ENCODE results near the gene HOPX.
"Not testable (repeated sequence)": the region's sequence is repeated elsewhere in the genome, so short reads cannot be mapped to it uniquely, and the experiment has no call there.

The HOPX gene, protein sequence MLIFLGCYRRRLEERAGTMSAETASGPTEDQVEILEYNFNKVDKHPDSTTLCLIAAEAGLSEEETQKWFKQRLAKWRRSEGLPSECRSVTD

DNA sequence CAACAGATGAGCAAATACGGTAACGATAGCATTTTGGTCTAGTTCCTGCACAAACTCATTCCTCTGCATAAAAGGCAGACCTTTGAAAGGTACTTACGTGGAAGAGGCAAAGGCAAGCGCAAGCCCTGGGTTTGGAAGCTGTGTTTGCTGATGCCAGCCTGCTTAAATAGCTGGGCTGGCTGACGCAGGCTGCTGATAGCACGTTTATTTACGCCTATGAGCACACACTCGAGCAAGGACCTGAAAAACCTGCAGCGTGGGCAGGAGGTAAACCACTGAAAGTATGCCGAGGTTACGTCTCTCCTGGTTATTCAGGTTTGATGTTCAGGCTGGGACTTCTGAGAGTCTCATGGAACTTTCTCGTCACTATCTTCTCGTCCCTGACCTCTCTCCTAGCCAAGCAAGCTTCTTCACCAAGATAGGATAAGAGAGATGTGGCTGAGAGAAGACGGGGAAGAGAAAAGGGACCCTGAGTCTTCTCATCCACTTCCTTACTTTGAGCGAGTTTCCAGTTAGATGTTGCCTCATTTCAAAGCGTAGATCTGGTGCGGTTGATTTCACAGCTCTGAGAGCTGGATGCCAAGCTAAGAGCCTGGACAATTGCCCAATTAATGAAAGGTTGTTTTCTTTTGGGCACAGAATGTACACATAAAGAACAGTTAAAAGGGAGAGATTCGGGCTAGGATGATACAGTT lies at the start of gene HOPX:
HOPX (minus strand) TSS at position 139 of the 695 bp plus-strand sequence. CDS start 23,480 bp downstream, outside the sequence.
- DNase-seq: peak; percentile 66

DNA sequence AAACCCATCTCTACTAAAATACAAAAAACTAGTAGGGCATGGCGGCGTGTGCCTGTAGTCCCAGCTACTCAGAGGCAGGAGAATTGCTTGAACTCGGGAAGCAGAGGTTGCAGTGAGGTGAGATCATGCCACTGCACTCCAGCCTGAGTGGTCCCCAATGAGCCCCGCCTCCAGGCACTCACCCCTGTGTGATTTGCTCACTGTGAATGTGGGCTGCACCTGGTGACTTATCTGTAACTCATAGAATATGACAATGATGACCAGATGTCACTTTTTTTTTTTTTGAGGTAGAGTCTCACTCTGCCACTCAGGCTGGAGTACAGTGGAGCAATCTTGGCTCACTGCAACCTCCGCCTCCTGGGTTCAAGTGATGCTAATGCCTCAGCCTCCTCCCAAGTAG lies 49.0 kb upstream of the HOPX start:
- no peak for DNase-seq

DNA sequence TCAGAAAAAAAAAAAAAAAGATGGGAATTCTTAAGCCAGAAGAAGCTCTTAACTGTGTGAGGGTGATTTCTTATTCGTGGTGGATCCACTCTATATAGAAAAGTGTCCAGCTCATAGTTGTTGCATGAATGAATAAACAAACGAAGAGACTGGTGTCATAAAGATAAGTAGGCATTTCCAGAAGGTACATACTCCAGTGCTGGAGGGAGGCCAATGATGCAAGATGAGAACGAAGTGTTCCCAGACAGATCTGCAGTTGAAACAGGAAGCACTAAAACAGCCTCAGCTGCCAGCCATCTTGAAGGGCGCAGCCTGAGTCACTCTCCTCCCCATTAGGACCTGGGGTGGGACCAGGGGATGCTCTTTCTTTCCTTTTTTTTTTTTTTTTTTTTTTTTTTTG lies 47.4 kb upstream of the HOPX start:
- peak; percentile 94 for DNase-seq

DNA sequence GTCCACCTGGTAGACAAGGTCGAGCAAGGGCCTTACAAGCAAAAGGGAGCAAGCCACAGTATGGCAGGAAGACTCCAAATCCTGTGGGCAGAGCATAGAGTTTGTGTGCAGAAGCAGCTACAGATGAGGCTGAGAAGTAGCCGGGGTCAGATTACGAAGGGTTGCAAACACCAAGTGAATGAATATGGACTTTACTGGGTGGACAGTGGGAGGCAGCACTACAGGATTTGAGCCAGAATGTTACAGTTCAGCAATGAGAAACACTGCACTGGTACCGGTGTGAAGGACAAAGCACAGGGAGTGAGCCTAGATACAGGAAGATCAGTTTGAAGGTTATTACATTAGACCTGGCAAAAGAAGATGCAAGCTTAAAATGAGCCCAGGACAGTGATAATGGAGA lies 46.1 kb upstream of the HOPX start:
- DNase-seq: no peak

DNA sequence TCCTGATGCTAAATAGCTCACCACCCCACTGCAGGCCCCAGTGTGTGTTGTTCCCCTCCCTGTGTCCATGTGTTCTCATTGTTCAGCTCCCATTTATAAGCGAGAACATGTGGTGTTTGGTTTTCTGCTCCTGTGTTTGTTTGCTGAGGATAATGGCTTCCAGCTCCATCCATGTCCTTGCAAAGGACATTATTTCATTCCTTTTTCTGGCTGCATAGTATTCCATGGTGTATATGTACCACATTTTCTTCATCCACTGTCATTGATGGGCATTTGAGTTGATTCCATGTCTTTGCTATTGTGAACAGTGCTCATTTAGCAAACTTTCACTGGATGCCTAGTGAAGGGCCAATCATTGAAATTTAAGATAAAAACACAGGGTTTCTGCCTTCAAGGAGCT lies 45.5 kb upstream of the HOPX start:
- not testable (repeated sequence) for DNase-seq

DNA sequence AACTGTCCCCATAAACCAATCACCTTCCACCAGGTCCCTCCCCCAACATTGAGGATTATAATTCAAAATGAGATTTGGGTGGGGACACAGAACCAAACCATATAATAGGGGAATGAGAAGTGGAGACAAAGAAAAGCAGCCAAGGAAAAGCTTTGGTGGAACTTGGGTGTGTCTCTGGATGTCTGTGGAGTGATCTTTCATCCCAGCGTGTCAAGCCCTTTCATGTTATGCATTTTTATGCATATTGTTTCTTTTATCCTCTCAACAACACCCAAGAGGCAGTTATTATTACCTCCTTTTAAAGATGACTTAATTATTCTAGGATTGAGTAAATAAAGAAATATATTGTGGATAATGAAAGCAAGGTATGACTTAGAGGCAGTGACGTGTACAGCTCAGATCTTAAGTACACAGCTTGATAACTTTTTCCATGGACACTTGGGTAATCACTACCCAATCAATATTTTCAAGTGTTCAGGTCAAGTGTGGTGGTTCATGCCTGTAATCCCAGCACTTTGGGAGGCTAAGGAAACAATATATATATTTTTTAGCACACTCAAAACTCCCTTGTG lies 42.6 kb upstream of the HOPX start:
- DNase-seq: no peak

DNA sequence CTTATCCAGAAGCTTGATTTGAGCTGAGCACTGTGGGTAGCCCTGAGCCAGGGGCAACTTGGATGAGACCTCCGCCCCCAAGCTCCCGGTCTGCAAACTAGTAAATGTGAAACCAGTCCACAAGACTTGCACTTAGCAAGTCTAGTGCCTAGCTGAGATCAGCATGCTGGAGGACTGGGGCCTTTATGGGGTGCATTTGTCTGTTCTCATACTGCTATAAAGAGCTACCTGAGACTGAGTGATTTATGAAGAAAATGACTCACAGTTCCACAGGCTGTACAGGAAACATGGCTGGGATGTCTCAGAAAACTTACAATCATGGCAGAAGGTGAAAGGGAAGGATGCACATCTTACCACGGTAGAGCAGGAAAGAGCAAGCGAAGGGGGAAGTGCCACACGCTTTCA lies 42.1 kb upstream of the HOPX start:
- no peak for DNase-seq

DNA sequence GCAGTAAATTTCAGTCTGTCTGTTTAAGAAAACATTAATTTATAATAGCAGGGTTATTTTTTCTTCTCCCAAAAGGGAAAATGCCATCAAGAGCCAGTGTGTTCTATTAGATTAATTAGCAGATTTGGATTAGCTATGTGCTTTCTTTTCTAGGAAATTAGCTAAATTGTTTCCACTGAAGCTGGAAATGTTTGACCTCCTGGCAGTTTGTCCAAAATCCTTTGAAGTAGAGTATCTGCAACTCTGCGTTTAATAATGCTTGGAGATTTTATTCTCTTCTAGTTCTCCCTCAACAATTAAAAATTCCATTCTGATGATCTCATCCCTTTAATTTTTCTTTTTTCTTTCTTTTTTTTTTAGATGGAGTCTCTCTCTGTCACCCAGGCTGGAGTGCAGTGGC lies 27.1 kb upstream of the HOPX start:
- DNase-seq: no peak

DNA sequence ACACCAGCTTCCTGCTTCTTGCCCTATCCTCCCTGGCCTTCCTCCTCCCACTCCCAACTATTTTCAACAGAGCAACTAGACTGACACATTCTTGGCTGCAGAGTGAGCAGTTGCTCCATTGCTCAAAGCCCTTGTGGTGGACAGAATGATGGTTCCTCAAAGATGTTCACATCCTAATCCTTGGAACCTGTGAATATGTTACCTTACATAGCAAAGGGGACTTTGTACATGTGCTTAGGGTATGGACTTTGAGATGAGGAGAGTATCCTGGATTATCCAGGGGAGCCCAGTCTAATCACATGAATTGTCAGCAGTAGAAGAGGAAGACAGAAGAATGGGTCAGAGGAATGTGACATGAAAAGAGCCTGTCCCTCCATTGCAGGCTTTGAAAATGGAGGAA lies 24.9 kb upstream of the HOPX start:
- DNase-seq: no peak

DNA sequence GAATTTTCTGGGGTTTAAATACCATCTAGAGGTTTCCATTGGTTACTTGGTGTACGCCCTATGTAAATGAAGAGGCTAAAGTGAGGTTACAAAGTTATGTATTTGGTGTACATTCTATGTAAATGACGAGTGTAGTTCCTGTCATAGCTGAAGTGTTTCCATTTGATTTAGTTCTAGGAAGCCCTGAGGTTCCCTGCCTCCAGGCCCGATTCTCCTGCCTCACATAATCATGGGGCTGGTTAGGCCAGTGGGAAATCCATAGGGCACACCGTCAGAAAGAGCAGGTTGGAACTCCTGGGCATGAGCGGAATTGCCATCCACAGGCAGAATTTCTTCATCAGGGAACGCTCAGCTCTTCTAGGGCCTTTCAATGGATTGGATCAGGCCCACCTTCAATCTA lies 24.2 kb upstream of the HOPX start:
- no peak for DNase-seq

DNA sequence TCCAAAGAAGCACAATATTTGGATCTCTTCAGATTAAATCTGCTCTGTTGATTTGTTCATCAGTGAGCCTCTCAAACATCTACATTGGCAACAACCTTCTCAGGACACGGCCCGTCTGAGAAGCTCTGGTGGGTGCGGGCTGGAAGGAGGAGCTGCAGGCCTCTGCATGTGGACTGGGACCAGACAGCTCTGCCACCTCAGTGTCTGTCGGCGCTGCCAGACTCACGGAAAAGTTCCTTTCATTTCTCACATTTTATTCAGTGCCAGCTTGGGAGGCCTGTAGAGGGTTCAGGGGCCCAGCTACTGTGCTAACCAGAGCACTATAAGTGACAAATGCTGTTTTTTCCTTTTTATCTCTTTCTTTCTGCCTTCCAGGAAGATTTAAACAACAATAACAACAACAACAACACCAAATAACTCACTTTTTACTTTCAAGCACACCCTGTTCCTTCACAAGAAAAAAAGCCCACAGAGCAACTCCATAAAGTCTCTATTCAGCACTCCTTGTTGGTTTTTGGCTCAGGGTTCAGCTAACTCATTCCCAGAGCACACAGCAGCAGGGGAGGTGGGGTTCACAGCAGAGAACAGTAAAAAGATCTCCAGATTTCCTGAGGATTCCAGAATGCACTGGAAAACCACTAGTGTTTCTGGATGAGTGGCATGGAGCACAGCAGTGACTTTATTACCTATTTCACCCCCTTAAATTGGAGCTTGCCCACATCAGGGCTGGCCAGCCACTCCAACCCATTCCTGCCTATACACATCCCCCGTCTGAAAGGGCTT lies 23.2 kb upstream of the HOPX start:
- no peak for DNase-seq

DNA sequence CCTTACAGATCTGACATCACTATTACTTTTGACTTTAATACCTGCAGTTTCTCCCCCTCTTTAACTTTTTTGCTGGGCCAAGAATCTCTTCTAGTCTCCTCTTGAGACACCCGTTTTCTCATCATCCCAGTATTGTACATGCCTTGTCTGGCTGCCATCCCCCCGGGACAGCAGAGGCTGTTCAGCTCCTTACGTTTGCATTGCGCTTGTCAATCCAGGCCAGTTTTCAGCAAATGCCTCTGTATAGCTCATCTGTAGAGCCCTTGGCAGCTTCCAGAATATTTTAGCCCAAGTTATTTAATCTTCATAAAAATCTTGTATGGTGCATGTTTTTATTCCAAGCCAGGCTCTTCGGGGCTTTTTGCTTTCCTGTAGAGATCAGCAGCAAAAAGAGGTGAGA lies 22.3 kb upstream of the HOPX start:
- no peak for DNase-seq

DNA sequence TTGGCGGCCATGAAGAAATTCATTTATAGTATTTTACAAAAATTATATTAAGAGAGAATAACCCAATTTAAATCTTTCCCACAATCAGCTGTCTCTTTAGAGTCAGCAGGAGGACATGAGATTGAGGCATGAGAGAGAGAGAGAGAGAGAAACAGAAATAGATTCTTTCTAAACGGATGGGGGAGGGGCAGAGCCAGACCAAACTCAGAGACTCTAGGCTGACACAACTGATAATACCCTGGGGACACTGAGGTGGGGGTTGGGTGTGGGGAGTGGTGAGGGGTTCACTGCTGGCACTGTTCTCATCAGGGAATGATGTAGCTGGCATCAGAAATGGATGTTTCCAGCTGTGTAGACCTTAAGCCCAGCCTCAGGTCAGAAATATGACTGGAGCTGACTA lies 20.5 kb upstream of the HOPX start:
- DNase-seq: no peak

DNA sequence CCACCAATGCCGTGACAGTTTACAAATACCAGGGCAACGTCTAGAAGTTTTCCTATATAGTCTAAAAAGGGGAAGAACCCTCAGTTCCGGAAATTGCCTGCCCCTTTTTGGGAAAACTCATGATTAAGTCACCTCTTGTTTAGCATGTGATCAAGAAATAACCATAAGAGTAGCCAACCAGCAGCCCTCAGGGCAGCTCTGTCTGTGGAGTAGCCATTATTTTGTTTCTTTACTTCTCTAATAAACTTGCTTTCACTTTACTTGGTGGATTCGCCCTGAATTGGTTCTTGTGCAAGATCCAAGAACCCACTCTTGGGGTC lies 20.0 kb upstream of the HOPX start:
- DNase-seq: no peak

DNA sequence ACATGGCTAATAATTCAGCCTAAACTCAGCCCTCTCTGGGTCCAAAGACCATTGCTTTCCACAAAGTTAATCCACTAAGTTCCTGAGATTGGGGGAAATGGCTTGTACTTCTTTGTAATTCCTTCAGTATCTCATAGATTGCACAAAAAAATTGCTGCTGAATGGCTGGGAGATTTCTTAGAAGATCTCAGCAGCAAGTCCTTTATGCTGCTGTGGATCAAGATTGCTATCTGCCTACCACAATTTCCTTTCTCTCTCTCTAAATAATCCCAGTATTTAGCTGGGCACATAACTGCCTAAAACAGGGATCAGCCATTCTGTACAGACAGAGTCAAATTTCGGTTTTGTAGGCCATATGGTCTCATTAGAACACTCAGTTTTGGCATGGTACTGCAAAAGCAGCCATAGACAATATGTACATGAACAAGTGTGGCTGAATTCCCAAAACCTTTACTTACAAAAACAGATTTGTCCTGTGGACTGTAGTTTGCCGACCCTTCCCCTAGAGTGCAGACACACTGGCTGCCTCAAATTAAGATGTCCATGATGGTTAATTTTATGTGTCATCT lies 18.5 kb upstream of the HOPX start:
- no peak for DNase-seq

DNA sequence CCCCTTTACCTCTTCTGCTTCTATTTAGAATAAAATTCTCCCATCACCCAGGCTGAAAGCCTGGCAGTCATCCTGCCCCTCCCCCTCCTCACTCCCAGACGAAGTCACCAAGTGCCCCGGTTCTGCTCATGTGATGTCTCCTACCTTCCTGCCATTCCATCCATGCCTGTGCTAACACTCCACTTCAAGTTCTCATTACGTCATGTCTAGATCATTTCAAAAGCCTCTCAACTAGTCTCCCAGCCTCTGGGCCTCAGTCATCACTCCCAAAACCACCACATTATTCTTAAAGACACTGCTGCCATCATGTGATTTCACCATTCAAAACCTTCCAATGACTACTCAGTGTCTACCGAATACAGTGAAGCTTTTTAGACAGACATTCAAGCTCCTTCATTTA lies 17.2 kb upstream of the HOPX start:
- DNase-seq: peak; percentile 39

DNA sequence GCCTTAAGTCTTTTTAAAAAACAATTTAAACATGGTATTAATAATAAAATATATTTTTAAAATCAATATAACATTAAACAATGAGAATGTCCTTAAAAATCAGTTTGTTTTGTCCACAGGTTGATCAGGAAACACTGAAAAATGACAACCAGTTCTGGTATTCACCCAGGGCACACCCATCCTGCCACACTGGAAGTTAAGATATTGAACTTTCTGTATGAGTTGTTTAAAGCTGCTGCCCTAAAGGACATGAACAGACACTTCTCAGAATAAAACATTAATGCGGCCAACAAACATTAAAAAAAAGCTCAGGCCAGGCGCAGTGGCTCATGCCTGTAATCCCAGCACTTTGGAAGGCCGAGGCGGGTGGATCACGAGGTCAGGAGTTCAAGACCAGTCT lies 15.0 kb upstream of the HOPX start:
- no peak for DNase-seq

DNA sequence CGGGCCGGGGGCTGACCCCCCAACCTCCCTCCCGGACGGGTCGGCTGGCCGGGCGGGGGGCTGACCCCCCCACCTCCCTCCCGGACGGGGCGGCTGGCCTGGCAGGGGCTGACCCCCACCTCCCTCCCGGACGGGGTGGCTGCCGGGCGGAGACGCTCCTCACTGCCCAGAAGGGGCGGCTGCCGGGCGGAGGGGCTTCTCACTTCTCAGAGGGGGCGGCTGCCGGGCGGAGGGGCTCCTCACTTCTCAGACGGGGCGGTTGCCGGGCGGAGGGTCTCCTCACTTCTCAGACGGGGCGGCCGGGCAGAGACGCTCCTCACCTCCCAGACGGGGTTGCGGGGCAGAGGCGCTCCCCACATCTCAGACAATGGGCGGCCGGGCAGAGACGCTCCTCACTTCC lies 12.4 kb upstream of the HOPX start:
- DNase-seq: not testable (repeated sequence)

DNA sequence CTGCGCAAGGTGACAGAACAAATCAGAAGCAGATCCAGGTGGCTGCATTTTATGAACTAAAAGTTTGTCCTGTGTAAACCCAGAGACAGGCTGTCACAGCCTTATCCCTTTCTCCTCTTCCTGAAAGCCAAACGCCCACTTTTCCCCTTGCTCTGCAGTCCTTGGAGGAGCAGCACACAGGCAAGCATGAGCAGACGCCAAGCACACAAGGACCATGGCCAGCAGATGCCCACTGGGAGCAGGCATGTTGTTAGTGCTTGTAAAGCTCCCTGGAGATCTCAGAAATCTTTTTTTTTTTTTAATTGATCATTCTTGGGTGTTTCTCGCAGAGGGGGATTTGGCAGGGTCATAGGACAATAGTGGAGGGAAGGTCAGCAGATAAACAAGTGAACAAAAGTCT lies 11.5 kb upstream of the HOPX start:
- no peak for DNase-seq

DNA sequence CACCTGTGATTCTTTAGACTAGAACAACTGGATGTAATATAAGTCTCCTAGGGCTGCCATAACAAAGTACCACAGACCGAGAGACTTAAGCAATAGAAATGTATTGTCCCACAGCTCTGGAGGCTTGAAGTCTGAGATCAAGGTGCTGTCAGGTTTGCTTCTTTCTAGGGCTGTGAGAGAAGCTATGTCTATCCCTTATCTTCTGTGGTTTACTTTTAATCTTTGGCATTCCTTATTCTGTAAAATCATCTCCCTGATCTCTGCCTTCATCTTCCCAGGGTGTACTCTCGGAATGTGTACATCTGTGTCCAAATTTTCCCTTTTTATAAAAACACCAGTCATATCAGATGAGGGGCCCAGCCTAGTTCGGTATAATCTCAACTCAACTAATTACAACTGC lies 10.3 kb upstream of the HOPX start:
- DNase-seq: no peak

DNA sequence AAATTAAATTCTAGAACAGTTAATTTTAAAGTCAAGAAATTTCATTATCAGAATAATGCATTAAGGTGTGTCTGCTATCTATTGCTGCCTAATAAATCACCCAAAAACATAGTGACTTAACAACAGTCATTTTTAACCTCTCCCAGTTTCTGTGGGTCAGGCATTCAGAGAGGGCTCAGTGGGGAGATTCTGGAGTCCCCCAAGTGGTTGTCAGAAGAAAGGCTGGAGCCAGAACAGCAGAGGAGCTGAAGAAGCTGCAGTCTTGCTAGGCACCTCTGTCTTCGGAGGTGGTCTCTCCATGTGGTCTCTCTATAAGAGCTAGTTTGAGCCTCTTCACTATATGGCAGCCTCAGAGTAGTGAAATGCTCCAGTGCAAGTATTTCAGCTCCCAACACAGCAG lies 9.3 kb upstream of the HOPX start:
- DNase-seq: no peak

DNA sequence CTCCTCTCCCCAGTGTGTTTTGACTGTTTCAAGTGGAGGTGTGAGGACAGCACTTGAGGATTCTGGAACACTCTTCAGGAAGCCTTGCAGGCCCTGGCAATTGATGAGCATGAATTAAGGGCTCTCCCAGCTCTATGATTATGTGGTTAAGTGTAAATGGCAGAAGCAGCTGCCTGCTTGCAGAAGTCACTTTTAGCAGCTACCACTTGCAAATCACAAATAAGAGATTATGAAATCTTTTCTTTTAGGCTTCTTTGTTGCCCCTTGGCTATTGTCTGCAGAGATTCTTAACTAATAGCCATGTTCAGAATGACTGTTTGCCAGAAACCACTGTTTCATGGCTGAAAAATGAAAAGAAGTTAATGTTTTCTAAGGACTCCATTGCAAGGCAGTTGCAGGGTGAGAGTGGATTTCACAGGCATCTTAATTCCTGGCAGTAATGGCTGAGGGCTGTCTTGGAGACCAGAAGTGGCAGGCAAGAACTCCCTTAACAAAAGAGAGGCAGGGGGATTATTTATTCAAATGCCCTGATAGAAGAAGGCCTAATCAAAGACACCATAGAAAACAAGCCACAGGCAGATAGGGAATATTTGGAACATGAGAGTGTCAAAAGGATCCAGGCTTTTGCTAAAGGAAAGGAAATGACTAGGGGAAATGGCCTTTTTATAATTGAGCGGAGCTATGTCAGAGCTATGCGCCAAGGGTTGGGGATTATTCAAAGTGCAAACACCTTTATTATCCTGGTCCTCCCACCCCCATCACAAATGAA lies 8.3 kb upstream of the HOPX start:
- DNase-seq: no peak

DNA sequence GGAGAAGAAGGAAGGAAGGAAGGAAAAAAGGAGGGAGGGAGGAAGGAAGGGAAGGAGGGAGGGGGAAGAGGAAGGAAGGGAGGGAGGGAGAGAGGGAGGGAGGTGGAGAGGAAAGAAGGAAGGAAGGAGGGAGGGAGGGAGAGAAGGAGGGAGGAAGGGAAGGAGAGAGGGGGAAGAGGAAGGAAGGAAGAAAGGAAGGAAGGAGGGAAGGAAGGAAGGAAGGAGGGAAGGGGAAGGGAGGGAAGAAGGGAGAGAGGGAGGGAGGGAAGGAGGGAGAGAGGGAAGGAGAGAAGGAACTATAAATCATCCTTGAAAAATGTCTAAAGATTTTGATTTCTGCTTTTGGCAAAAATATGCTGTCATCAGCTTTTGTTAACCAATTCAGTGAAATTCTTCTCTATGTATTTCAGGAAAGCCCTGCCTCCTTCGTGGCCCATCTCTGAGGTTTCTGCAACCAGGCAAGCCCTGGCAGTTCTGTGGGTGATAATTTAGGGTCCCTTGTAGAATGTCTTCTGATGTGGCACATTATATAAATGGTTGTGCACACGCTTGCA lies 7.1 kb upstream of the HOPX start:
- DNase-seq: no peak
